ENCODE measurements around the gene IPO7.

IPO7 gene

DNA sequence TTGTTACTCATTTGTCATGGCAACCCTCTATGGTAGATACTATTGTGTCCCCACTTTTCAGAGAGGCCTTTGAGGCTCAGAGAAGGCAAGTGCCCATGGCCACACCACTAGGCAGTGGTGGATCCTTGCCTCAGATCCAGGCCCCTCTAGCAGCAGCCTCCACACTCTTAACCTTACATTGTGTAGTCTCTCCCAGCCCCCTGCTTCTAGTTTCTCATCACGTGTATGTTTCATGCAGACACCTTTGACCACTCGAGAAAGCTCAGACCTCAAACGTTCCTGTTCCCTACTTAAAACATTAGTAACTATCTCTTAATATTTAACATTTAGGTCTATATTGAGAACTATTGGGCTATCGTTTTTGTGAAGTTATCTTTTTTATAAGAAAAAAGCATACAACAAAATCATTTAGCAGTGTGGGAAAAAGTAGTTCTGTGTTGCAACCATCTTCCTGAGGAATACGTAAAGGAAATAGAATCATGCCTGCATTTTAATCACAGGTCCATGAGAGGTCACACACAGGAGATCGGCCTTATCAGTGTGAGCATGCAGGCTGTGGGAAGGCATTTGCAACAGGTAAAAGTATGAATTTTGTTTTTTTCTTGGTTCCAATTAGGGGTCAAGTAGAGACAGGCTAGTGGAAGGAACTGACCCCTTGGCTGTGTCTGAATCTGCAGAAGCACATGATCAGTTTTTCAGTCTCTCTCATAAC, 111.5 kb downstream of the IPO7 start:
- no peak for DNase-seq
